Measurements from ENCODE around the gene BAHCC1. TPM values are rescaled to one million over a fixed set of nuclear protein-coding genes. Genes with fewer than 3 reads are reported as not detected.
A peak's percentile ranks its signal among the peaks of the same experiment; 100 is the strongest.

Gene BAHCC1
- total and polyA plus RNA-seq, 10 of the 15 experiments (the other 5 are each of a cell fraction or from before 2014, with no cell fraction given): 0.03 to 0.14 (median 0.11) TPM; not detected in 6

DNA sequence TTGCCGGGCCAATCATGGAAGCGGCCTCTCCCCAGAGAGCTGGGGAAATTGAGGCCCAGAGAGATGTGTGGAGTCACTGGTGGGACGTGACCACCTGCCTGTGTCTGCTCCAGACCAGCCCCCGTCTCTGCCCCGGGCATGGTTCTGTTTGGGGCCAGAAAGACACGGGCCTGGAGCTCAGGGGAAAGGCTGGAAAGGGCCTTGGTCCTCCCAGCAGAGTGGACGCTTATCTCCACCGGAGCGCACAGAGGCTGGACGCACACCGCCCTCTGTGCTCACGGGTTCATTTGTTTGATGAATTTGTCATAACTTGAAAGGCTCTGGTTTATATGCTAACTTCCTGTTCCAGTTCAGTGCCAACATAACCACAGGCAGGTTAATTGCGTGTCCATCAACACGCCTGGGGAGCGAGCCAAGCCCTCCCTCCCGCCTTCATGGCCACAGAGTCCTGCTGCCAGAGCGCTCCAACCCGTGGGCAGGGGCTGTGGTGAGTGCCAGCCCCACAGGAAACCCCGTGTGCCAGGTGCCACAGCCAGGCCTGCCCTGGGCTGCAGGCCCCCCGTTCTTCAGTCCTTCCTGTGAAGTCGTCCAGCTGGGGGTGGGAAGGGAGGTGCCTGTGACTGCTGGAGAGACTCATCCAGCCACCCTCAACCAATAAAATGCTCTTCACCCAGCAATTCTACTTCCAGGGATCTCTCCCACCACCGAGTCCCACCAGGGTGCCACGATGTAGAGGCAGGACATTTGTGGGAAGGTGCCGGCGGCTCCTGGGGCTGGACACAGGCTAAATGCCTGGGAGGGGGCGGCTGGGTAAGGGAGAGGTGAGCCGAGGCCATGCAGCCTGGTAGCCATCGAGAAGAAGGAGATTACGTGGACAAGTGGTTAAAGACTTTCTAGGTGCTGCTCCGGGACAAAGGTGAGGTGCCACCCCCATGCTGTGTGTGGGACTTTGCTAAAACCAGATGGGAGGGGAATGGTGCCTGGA is 29.4 kb upstream of the BAHCC1 start (continued):
- TF ChIP-seq, protein P1, sequence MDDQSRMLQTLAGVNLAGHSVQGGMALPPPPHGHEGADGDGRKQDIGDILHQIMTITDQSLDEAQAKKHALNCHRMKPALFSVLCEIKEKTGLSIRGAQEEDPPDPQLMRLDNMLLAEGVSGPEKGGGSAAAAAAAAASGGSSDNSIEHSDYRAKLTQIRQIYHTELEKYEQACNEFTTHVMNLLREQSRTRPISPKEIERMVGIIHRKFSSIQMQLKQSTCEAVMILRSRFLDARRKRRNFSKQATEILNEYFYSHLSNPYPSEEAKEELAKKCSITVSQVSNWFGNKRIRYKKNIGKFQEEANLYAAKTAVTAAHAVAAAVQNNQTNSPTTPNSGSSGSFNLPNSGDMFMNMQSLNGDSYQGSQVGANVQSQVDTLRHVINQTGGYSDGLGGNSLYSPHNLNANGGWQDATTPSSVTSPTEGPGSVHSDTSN (IDR thresholded peaks at IDR 0.05; ENCODE audit: insufficient replicate concordance, low read depth, low read length): peak; percentile 66
- TF ChIP-seq NR2F1 (conservative IDR thresholded peaks at IDR 0.05): 0 out of 2 replicates have a peak, but pooled peaks have one; percentile 29

DNA sequence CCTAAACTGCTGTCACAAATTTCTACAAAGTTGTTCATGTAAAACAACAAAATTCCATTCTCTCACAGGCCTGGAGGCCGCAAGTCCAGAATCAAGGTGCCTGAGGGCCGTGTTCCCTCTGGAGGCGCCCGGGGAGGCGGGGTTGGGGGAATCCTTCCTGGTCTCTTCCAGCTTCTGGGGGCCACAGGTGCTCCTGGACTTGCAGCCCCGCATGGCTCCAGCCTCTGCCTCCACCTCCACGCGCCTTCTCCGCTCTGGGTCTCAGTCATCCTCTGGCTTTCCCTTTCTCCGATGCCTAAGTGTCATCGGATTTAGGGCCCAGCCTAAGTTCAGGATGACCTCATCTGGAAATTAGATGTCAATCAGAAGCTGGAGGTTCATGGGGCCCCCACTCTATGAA is 28.6 kb upstream of the BAHCC1 start:
- Histone ChIP-seq H2AFZ (ENCODE audit: control insufficient read depth, low read depth, low read length) (no peak overlapping the region), H3K79me2 (ENCODE audit: control insufficient read depth, insufficient read depth, low read length) (no peaks in the 10 kb centered on the region), H4K20me1 (ENCODE audit: control insufficient read depth, insufficient read depth) (no peaks in the 10 kb centered on the region), H3K27ac (ENCODE audit: control insufficient read depth, insufficient read depth) (no peak overlapping the region), H3K4me3 (no peak overlapping the region), H3K27me3 (replicated peaks in 1 of 2; ENCODE audit: control insufficient read depth in 2 of 2, insufficient read depth in 2 of 2, low read length in 1 of 2) (peaks cover 2 to 10% of the 10 kb centered on the region in 2 experiments; a peak in 1 of 4 replicates), H3K9me3 (replicated peaks; ENCODE audit: control insufficient read depth, insufficient read depth, low read length) (no peaks in the 10 kb centered on the region; the same call in 2 of the 3 replicates), H3K4me2 (ENCODE audit: control insufficient read depth, insufficient read depth) (no peak overlapping the region), H3K9ac (ENCODE audit: control insufficient read depth, insufficient read depth, low read length) (no peak overlapping the region), H3K4me1 (ENCODE audit: control insufficient read depth, insufficient read depth, low read length) (peaks cover 12% of the 10 kb centered on the region), H3K36me3 (ENCODE audit: control insufficient read depth in 2 of 2, insufficient read depth in 2 of 2, low read length in 1 of 2) (no peaks in the 10 kb centered on the region)
- DNase-seq (ENCODE audit: low read depth, low spot score) (no peak), FAIRE-seq (no peak), ATAC-seq (no peak)
- no TSS peak for BruUV-seq (replicated peaks)
- SMC1A ChIA-PET (ENCODE audit: uncharacterized antibody, unreplicated experiment): no interaction called here
- WGBS (ENCODE audit: insufficient coverage, insufficient replicate concordance, low lambda C conversion rate, missing lambda C conversion rate): 68% methylated on average over 11 of the region's 11 CpGs
- in situ Hi-C loops (cut with MboI) (no loop called here), intact Hi-C loops (cut with micrococcal nuclease; ENCODE audit: unreplicated experiment) (no loop called here)
- CTCF ChIA-PET: no interaction called here
- TF ChIP-seq HCFC1 (IDR thresholded peaks at IDR 0.05; ENCODE audit: low read length) (no peak), SPI1 (IDR thresholded peaks at IDR 0.05; ENCODE audit: borderline replicate concordance, insufficient read depth, low read depth, low read length) (no peak), BCL11A (IDR thresholded peaks at IDR 0.05; ENCODE audit: low read depth, low read length) (no peak), ASH2L (IDR thresholded peaks at IDR 0.05; ENCODE audit: borderline replicate concordance, low read depth) (no peak), MYC (IDR thresholded peaks at IDR 0.05; ENCODE audit: insufficient read depth, insufficient read length, insufficient replicate concordance, low read length, severe bottlenecking) (no peak), CHD2 (IDR thresholded peaks at IDR 0.05; ENCODE audit: borderline replicate concordance, low read depth, low read length) (no peak), SREBF1 (IDR thresholded peaks at IDR 0.05; ENCODE audit: low read length) (no peak), RELA (IDR thresholded peaks at IDR 0.05; ENCODE audit: borderline replicate concordance, partially characterized antibody) (no peak), ATF7 (IDR thresholded peaks at IDR 0.05; ENCODE audit: low read depth) (no peak), RBBP5 (conservative IDR thresholded peaks at IDR 0.05) (no peak), MYB (IDR thresholded peaks at IDR 0.05; ENCODE audit: borderline replicate concordance, low read depth, low read length) (no peak)
- RAD21 ChIA-PET (ENCODE audit: unreplicated experiment): no interaction called here
- POLR2A ChIA-PET: no interaction called here
